ENCODE results near the gene ULK4.

ULK4 gene

GRCh38 chr3:41345788-41346187 lies 616.1 kb downstream of the ULK4 start:
- no peaks in the 10 kb centered on the region for H3K4me1 ChIP-seq (ENCODE audit: low read length)
- TF ChIP-seq, protein P1, sequence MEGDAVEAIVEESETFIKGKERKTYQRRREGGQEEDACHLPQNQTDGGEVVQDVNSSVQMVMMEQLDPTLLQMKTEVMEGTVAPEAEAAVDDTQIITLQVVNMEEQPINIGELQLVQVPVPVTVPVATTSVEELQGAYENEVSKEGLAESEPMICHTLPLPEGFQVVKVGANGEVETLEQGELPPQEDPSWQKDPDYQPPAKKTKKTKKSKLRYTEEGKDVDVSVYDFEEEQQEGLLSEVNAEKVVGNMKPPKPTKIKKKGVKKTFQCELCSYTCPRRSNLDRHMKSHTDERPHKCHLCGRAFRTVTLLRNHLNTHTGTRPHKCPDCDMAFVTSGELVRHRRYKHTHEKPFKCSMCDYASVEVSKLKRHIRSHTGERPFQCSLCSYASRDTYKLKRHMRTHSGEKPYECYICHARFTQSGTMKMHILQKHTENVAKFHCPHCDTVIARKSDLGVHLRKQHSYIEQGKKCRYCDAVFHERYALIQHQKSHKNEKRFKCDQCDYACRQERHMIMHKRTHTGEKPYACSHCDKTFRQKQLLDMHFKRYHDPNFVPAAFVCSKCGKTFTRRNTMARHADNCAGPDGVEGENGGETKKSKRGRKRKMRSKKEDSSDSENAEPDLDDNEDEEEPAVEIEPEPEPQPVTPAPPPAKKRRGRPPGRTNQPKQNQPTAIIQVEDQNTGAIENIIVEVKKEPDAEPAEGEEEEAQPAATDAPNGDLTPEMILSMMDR (IDR thresholded peaks at IDR 0.05; ENCODE audit: low read depth, low read length): no peak
- no peak for TF ChIP-seq EZH2phosphoT487 (IDR thresholded peaks at IDR 0.05; ENCODE audit: low read depth)
- H3K4me3 ChIP-seq (ENCODE audit: low read length): no peak overlapping the region
- no peaks in the 10 kb centered on the region for H3K9me3 ChIP-seq (ENCODE audit: insufficient read depth, low read length)
- H4K20me1 ChIP-seq (ENCODE audit: insufficient read depth, low read length): no peaks in the 10 kb centered on the region
- no peak overlapping the region for H3K9ac ChIP-seq (ENCODE audit: low read length)
- H2AFZ ChIP-seq (ENCODE audit: low read depth, low read length): no peak overlapping the region
- H3K4me2 ChIP-seq (ENCODE audit: low read length): no peak overlapping the region
- H3K27ac ChIP-seq (ENCODE audit: low read length): no peak overlapping the region
- H3K27me3 ChIP-seq (ENCODE audit: low read depth, low read length): no peaks in the 10 kb centered on the region
- H3K79me2 ChIP-seq (ENCODE audit: low read length): no peaks in the 10 kb centered on the region
- no peaks in the 10 kb centered on the region for H3K36me3 ChIP-seq (replicated peaks; ENCODE audit: low read depth, low read length)

DNA sequence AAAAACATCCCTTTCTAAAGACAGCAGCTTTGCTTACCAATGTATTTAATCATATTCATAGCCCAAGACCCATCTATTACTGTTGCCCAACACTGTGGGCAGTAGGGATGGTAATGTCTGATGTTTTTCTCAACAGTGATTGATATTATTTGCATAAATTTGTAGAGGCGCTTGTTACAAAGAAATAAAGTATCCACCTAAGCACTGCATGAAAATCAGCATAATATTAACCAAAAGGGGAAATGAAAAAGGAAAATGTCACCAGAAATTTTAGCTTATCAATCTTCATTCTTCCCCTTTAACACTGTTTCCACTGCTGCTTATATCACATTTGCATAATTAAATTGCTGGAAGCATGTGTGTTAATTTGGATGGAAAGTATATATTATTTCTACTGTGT lies 622.1 kb downstream of the ULK4 start:
- Histone ChIP-seq H2AFZ (ENCODE audit: low read depth, low read length) (no peak overlapping the region), H3K36me3 (replicated peaks; ENCODE audit: low read depth, low read length) (no peaks in the 10 kb centered on the region), H3K4me3 (ENCODE audit: low read length) (no peak overlapping the region), H3K27ac (ENCODE audit: low read length) (no peak overlapping the region), H3K9me3 (ENCODE audit: insufficient read depth, low read length) (no peaks in the 10 kb centered on the region), H3K4me1 (ENCODE audit: low read length) (peaks cover 9% of the 10 kb centered on the region), H3K79me2 (ENCODE audit: low read length) (no peaks in the 10 kb centered on the region), H3K9ac (ENCODE audit: low read length) (no peak overlapping the region), H3K4me2 (ENCODE audit: low read length) (0 out of 2 replicates have a peak overlapping the region, but pooled peaks have one; percentile 6), H4K20me1 (ENCODE audit: insufficient read depth, low read length) (no peaks in the 10 kb centered on the region; the same call in 1 of the 2 replicates), H3K27me3 (ENCODE audit: low read depth, low read length) (peaks cover 5% of the 10 kb centered on the region; the same call in 1 of the 2 replicates)
- TF ChIP-seq EZH2phosphoT487 (IDR thresholded peaks at IDR 0.05; ENCODE audit: low read depth): no peak
- TF ChIP-seq, protein P1 (IDR thresholded peaks at IDR 0.05; ENCODE audit: low read depth, low read length): no peak

DNA sequence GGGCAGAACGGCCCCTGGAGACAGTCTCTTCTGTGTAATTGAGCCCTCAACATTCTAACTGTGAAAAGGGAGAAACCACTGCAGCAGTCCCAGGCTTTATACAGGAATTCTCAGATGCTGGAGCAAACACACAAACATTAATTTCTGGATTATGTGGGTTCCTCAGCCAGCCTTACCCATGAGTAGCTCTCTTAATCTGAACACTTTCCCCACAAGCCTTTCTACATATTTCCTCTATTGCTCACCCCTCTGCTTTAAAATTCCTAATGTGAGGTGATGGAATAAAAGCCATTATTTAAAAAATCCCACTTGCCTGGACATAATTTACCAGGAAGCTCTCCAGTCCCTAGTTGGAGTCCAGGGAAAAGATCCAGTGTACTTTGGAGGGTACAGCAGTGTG lies 623.6 kb downstream of the ULK4 start:
- Histone ChIP-seq H3K79me2 (ENCODE audit: low read length) (no peaks in the 10 kb centered on the region), H4K20me1 (ENCODE audit: insufficient read depth, low read length) (no peaks in the 10 kb centered on the region; the same call in 1 of the 2 replicates), H3K4me3 (ENCODE audit: low read length) (no peak overlapping the region)

DNA sequence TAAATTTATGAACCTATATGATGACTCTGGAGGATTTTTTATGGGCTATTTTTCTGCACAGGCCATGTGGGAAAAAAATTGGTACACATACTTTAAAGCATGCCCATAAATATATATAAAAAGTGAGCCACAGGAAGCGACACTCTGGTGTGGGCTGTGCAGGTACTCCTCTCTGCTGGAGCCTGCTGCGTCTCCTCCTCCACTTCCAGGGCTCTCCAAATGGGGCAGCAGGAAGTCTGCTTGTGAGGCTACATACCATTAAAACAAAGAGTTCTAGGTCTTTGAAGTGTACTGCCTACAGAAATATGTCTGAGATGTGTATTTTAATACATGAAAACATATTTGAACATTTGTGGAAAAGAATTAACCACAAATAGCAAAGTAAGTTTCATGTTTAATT lies 627.5 kb downstream of the ULK4 start:
- no peak overlapping the region for H3K9ac ChIP-seq (ENCODE audit: low read length)
- H3K4me3 ChIP-seq (ENCODE audit: low read length): no peak overlapping the region
- no peak overlapping the region for H2AFZ ChIP-seq (ENCODE audit: low read depth, low read length)
- no peak overlapping the region for H3K27ac ChIP-seq (ENCODE audit: low read length)
- H3K36me3 ChIP-seq (replicated peaks; ENCODE audit: low read depth, low read length): no peaks in the 10 kb centered on the region
- H3K27me3 ChIP-seq (ENCODE audit: low read depth, low read length): peaks cover 5% of the 10 kb centered on the region; the same call in 1 of the 2 replicates
- H3K79me2 ChIP-seq (ENCODE audit: low read length): no peaks in the 10 kb centered on the region
- no peak for TF ChIP-seq EZH2phosphoT487 (IDR thresholded peaks at IDR 0.05; ENCODE audit: low read depth)
- TF ChIP-seq, protein P1 (IDR thresholded peaks at IDR 0.05; ENCODE audit: low read depth, low read length): no peak
- H3K9me3 ChIP-seq (ENCODE audit: insufficient read depth, low read length): no peaks in the 10 kb centered on the region
- no peaks in the 10 kb centered on the region; the same call in 1 of the 2 replicates for H4K20me1 ChIP-seq (ENCODE audit: insufficient read depth, low read length)
- H3K4me2 ChIP-seq (ENCODE audit: low read length): no peak overlapping the region
- H3K4me1 ChIP-seq (ENCODE audit: low read length): peaks cover under 1% of the 10 kb centered on the region

More for the DNA sequence above, 623.6 kb downstream of the ULK4 start:
- TF ChIP-seq, protein P1 (IDR thresholded peaks at IDR 0.05; ENCODE audit: low read depth, low read length): no peak
- TF ChIP-seq EZH2phosphoT487 (IDR thresholded peaks at IDR 0.05; ENCODE audit: low read depth): no peak
- no peaks in the 10 kb centered on the region for H3K36me3 ChIP-seq (replicated peaks; ENCODE audit: low read depth, low read length)
- no peak overlapping the region for H3K4me2 ChIP-seq (ENCODE audit: low read length)
- no peaks in the 10 kb centered on the region for H3K9me3 ChIP-seq (ENCODE audit: insufficient read depth, low read length)
- no peak overlapping the region for H2AFZ ChIP-seq (ENCODE audit: low read depth, low read length)
- peaks cover 9% of the 10 kb centered on the region for H3K4me1 ChIP-seq (ENCODE audit: low read length)
- H3K27ac ChIP-seq (ENCODE audit: low read length): no peak overlapping the region
- H3K9ac ChIP-seq (ENCODE audit: low read length): no peak overlapping the region
- H3K27me3 ChIP-seq (ENCODE audit: low read depth, low read length): peaks cover 5% of the 10 kb centered on the region; the same call in 1 of the 2 replicates

Data from OCI-LY3 (cell line).